Parathyroid adenoma (tissue), 2 donors: ENCODE measurements around the gene ADAMTS5.

Experiments used
- H2AFZ ChIP-seq: fragments of 300-600 bp; sonication (generic); one replicate; pipeline ENCODE4 v1.7.0; 2017; ENCODE audit warnings: antibody characterized with exemption, mild to moderate bottlenecking
- H3K27ac ChIP-seq: fragments of 300-600 bp; sonication (generic); one replicate; pipeline ENCODE4 v1.7.0; 2017
- H3K27me3 ChIP-seq: fragments of 300-600 bp; sonication (generic); one replicate; pipeline ENCODE4 v1.7.0; 2017; ENCODE audit warnings: low read length; ENCODE audit not compliant: control insufficient read depth, insufficient read depth
- H3K36me3 ChIP-seq: fragments of 300-600 bp; sonication (generic); one replicate; pipeline ENCODE4 v1.7.0; 2017; ENCODE audit warnings: low read length; ENCODE audit not compliant: control insufficient read depth, insufficient read depth
- H3K4me1 ChIP-seq: fragments of 300-600 bp; sonication (generic); one replicate; pipeline ENCODE4 v1.7.0; 2017; ENCODE audit warnings: control low read depth
- H3K4me2 ChIP-seq: fragments of 300-600 bp; sonication (generic); one replicate; pipeline ENCODE4 v1.7.0; 2017; ENCODE audit warnings: low read length
- H3K4me3 ChIP-seq: fragments of 300-600 bp; sonication (generic); one replicate; pipeline ENCODE4 v1.7.0; 2017; ENCODE audit warnings: low read depth, low read length
- H3K79me2 ChIP-seq: fragments of 300-600 bp; sonication (generic); one replicate; pipeline ENCODE4 v1.7.0; 2017; ENCODE audit warnings: control low read depth
- H3K9ac ChIP-seq: fragments of 300-600 bp; sonication (generic); one replicate; pipeline ENCODE4 v1.7.0; 2017; ENCODE audit warnings: mild to moderate bottlenecking
- H3K9me3 ChIP-seq: fragments of 300-600 bp; sonication (generic); one replicate; pipeline ENCODE4 v1.7.0; 2017; ENCODE audit warnings: low read length; ENCODE audit not compliant: control insufficient read depth
- TF ChIP-seq, protein P1 (sequence below): fragments of 300-600 bp; sonication (generic); IDR thresholded peaks from one replicate; pipeline ENCODE4 v1.7.0; 2017; ENCODE audit warnings: antibody characterized with exemption, mild to moderate bottlenecking
- donor health status: primary hyperparathyroidism.

ADAMTS5 gene

DNA sequence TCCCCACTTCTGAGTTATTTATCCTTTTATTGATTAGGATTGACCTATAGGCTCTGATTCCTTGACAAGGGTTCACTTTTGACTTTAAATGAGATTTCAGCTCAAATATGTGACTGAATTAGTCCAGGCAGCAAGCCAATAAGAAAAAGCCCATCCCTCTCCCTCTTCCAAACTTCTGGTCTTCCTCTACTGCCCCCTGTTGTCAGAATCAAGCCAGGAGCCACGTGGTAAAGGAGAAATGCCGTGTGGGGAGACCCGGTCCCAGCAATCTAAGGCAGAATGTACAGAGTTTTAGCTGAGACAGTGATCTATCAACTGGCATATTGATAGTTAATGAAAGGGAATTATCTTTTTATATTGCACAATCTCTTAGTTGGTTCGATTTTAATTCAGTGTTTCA is 5.2 kb downstream of the ADAMTS5 start:
- Histone ChIP-seq H3K36me3 (no peaks in the 10 kb centered on the region), H3K9ac (no peak overlapping the region), H3K27ac (no peak overlapping the region), H3K4me1 (no peaks in the 10 kb centered on the region), H3K79me2 (no peaks in the 10 kb centered on the region), H3K9me3 (no peaks in the 10 kb centered on the region), H3K27me3 (no peaks in the 10 kb centered on the region), H3K4me2 (peak overlapping the region; percentile 40), H3K4me3 (peak overlapping the region; percentile 35), H2AFZ (no peak overlapping the region)
- TF ChIP-seq, protein P1, sequence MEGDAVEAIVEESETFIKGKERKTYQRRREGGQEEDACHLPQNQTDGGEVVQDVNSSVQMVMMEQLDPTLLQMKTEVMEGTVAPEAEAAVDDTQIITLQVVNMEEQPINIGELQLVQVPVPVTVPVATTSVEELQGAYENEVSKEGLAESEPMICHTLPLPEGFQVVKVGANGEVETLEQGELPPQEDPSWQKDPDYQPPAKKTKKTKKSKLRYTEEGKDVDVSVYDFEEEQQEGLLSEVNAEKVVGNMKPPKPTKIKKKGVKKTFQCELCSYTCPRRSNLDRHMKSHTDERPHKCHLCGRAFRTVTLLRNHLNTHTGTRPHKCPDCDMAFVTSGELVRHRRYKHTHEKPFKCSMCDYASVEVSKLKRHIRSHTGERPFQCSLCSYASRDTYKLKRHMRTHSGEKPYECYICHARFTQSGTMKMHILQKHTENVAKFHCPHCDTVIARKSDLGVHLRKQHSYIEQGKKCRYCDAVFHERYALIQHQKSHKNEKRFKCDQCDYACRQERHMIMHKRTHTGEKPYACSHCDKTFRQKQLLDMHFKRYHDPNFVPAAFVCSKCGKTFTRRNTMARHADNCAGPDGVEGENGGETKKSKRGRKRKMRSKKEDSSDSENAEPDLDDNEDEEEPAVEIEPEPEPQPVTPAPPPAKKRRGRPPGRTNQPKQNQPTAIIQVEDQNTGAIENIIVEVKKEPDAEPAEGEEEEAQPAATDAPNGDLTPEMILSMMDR: no peak

- Histone ChIP-seq H3K36me3 (no peaks in the 10 kb centered on the region), H3K27ac (no peak overlapping the region), H3K79me2 (no peaks in the 10 kb centered on the region)
Measured at GRCh38 chr21:26958788-26959187, 8.1 kb downstream of the ADAMTS5 start.

GRCh38 chr21:26956813-26957212 is 10.1 kb downstream of the ADAMTS5 start:
- H2AFZ ChIP-seq: no peak overlapping the region
- no peak overlapping the region for H3K4me2 ChIP-seq
- H3K27me3 ChIP-seq: no peaks in the 10 kb centered on the region
- no peaks in the 10 kb centered on the region for H3K36me3 ChIP-seq
- H3K4me3 ChIP-seq: no peak overlapping the region
- H3K79me2 ChIP-seq: no peaks in the 10 kb centered on the region
- H3K9ac ChIP-seq: no peak overlapping the region
- H3K27ac ChIP-seq: no peak overlapping the region
- no peaks in the 10 kb centered on the region for H3K4me1 ChIP-seq
- TF ChIP-seq, protein P1: no peak
- H3K9me3 ChIP-seq: no peaks in the 10 kb centered on the region

More at GRCh38 chr21:26958788-26959187, 8.1 kb downstream of the ADAMTS5 start:
- Histone ChIP-seq H3K9me3 (no peaks in the 10 kb centered on the region), H3K9ac (no peak overlapping the region), H3K4me2 (peak overlapping the region; percentile 50), H3K27me3 (no peaks in the 10 kb centered on the region), H2AFZ (no peak overlapping the region), H3K4me1 (no peaks in the 10 kb centered on the region), H3K4me3 (peak overlapping the region; percentile 8)
- TF ChIP-seq, protein P1: no peak

GRCh38 chr21:26956216-26956615 is 10.7 kb downstream of the ADAMTS5 start:
- no peak overlapping the region for H2AFZ ChIP-seq
- no peaks in the 10 kb centered on the region for H3K27me3 ChIP-seq
- H3K27ac ChIP-seq: no peak overlapping the region
- TF ChIP-seq, protein P1: no peak
- no peak overlapping the region for H3K9ac ChIP-seq
- no peaks in the 10 kb centered on the region for H3K9me3 ChIP-seq
- no peaks in the 10 kb centered on the region for H3K79me2 ChIP-seq
- H3K4me2 ChIP-seq: no peak overlapping the region
- no peaks in the 10 kb centered on the region for H3K4me1 ChIP-seq
- no peak overlapping the region for H3K4me3 ChIP-seq
- no peaks in the 10 kb centered on the region for H3K36me3 ChIP-seq

GRCh38 chr21:26954662-26955121 is 12.2 kb downstream of the ADAMTS5 start:
- Histone ChIP-seq H3K9me3 (no peaks in the 10 kb centered on the region), H3K27ac (no peak overlapping the region), H3K36me3 (no peaks in the 10 kb centered on the region), H2AFZ (no peak overlapping the region), H3K4me1 (no peaks in the 10 kb centered on the region), H3K4me2 (no peak overlapping the region), H3K9ac (no peak overlapping the region), H3K79me2 (no peaks in the 10 kb centered on the region), H3K4me3 (no peak overlapping the region), H3K27me3 (no peaks in the 10 kb centered on the region)
- TF ChIP-seq, protein P1: no peak
